H1 (cell line): ENCODE measurements around the gene XPO5. TPM values are rescaled to one million over a fixed set of nuclear protein-coding genes. Genes with fewer than 3 reads are reported as not detected.

ENCODE experiments used
- CTCF ChIA-PET: fragments of 300-600 bp; sonication (Branson Sonifier 250); formaldehyde crosslinking; loops from one replicate; lab custom pipeline; 2021; ENCODE audit not compliant: partially characterized antibody; lab: Charles Lee
- POLR2A ChIA-PET: fragments of 300-600 bp; sonication (Branson Sonifier 250); formaldehyde crosslinking; loops from one replicate; lab custom pipeline; 2021; ENCODE audit warnings: inconsistent platforms; ENCODE audit not compliant: partially characterized antibody; lab: Charles Lee
- DNase-seq, 2 experiments: peaks; one replicate each; pipeline versions ENCODE4 v3.0.0 to v3.0.0-alpha.2; 2010 to 2022; ENCODE audit warnings: low spot score in 2 of 2, low read depth in 1 of 2, mixed read lengths in 1 of 2
- FAIRE-seq: peaks from 2 replicates; lab custom pipeline; 2011; peaks lifted over from hg19 to GRCh38; lab: Jason Lieb, UNC
- H2AFZ ChIP-seq: 2 replicates; pipeline ENCODE4 v1.8.1; 2012; ENCODE audit warnings: low read length, inconsistent platforms
- H2AK5ac ChIP-seq: 2 replicates; pipeline ENCODE4 v1.6.1; 2013; ENCODE audit warnings: low read depth, low read length
- H2BK120ac ChIP-seq: replicated peaks from 2 replicates; pipeline ENCODE3; 2013; ENCODE audit warnings: low read depth, low read length, inconsistent platforms
- H2BK12ac ChIP-seq: 2 replicates; pipeline ENCODE4 v1.6.1; 2013; ENCODE audit warnings: low read depth, low read length
- H2BK15ac ChIP-seq: 2 replicates; pipeline ENCODE4 v1.6.1; 2013; ENCODE audit warnings: low read length
- H2BK20ac ChIP-seq: 2 replicates; pipeline ENCODE4 v1.6.1; 2013; ENCODE audit warnings: low read length
- H2BK5ac ChIP-seq: 2 replicates; pipeline ENCODE4 v1.6.1; 2013; ENCODE audit warnings: low read depth, low read length
- H3K14ac ChIP-seq: 2 replicates; pipeline ENCODE4 v1.6.1; 2013; ENCODE audit warnings: inconsistent platforms; ENCODE audit not compliant: insufficient read length
- H3K18ac ChIP-seq: 2 replicates; pipeline ENCODE4 v1.6.1; 2013; ENCODE audit warnings: low read length; ENCODE audit errors: extremely low read depth
- H3K23ac ChIP-seq: 2 replicates; pipeline ENCODE4 v1.6.1; 2013; ENCODE audit warnings: inconsistent platforms; ENCODE audit not compliant: insufficient read length
- H3K23me2 ChIP-seq: 2 replicates; pipeline ENCODE4 v1.6.1; 2013; ENCODE audit warnings: low read depth, low read length
- H3K27ac ChIP-seq: 2 replicates; pipeline ENCODE4 v1.6.1; 2011; ENCODE audit warnings: low read depth, low read length, inconsistent platforms
- H3K27me3 ChIP-seq, 4 experiments: replicated peaks in 1 of 4; 1 replicate in 1 of 4; 2 replicates in 3 of 4; pipeline versions ENCODE4 v1.6.1 to v1.8.1; 2011 to 2013; ENCODE audit warnings: low read length in 3 of 4, mild to moderate bottlenecking in 3 of 4, inconsistent platforms in 2 of 4, mixed read lengths in 2 of 4, moderate library complexity in 1 of 4; ENCODE audit not compliant: control insufficient read depth in 3 of 4, insufficient read depth in 3 of 4; ENCODE audit errors: extremely low read depth in 1 of 4
- H3K36me3 ChIP-seq, 4 experiments: 2 replicates each; pipeline versions ENCODE4 v1.6.1 to v1.8.1; 2011 to 2013; ENCODE audit warnings: mild to moderate bottlenecking in 4 of 4, low read length in 3 of 4, moderate library complexity in 2 of 4, control low read depth in 1 of 4, inconsistent platforms in 1 of 4; ENCODE audit not compliant: insufficient read depth in 4 of 4, control insufficient read depth in 2 of 4
- H3K4ac ChIP-seq: replicated peaks from 2 replicates; pipeline ENCODE3; 2013; ENCODE audit warnings: low read length, low read depth, mixed read lengths, inconsistent platforms; ENCODE audit not compliant: insufficient read length
- H3K4me1 ChIP-seq, 4 experiments: replicated peaks in 1 of 4; 1 replicate in 1 of 4; 2 replicates in 3 of 4; pipeline versions ENCODE4 v1.6.1 to v1.8.1; 2011 to 2013; ENCODE audit warnings: low read length in 3 of 4, inconsistent platforms in 2 of 4, mixed read lengths in 1 of 4; ENCODE audit not compliant: insufficient read depth in 4 of 4, control insufficient read depth in 3 of 4
- H3K4me2 ChIP-seq, 2 experiments: 2 replicates each; pipeline versions ENCODE4 v1.6.1 to v1.8.1; 2011 to 2013; ENCODE audit warnings: low read depth in 2 of 2, low read length in 2 of 2, control low read depth in 1 of 2, inconsistent platforms in 1 of 2, mild to moderate bottlenecking in 1 of 2; ENCODE audit not compliant: insufficient read depth in 1 of 2
- H3K4me3 ChIP-seq, 4 experiments: fragments of 200-600, 300-600 bp in 1 of 4; sonication (generic), shearing (Covaris generic), sonication (Bioruptor Twin) in 1 of 4; 2 replicates each; pipeline versions ENCODE4 v1.5.1 to v1.8.1; 2011 to 2016; ENCODE audit warnings: low read length in 4 of 4, low read depth in 3 of 4, control low read depth in 2 of 4, inconsistent platforms in 2 of 4, mild to moderate bottlenecking in 2 of 4, mixed read lengths in 1 of 4, moderate library complexity in 1 of 4; ENCODE audit not compliant: insufficient read depth in 2 of 4; ENCODE audit errors: extremely low read depth in 1 of 4
- H3K56ac ChIP-seq: replicated peaks from 2 replicates; pipeline ENCODE3; 2013; ENCODE audit warnings: low read depth, mild to moderate bottlenecking, mixed read lengths, low read length, inconsistent platforms; ENCODE audit not compliant: insufficient read length
- H3K79me1 ChIP-seq: 2 replicates; pipeline ENCODE4 v1.6.1; 2013; ENCODE audit warnings: low read depth, low read length, control low read depth
- H3K79me2 ChIP-seq, 2 experiments: 2 replicates each; pipeline versions ENCODE4 v1.6.1 to v1.8.1; 2012 to 2013; ENCODE audit warnings: low read length in 2 of 2, mild to moderate bottlenecking in 2 of 2, inconsistent platforms in 1 of 2; ENCODE audit not compliant: insufficient read depth in 2 of 2, control insufficient read depth in 1 of 2
- H3K9ac ChIP-seq, 4 experiments: replicated peaks in 1 of 4; 1 replicate in 1 of 4; 2 replicates in 3 of 4; pipeline versions ENCODE4 v1.6.1 to v1.8.1; 2011 to 2013; ENCODE audit warnings: low read depth in 3 of 4, low read length in 3 of 4, control low read depth in 2 of 4, mild to moderate bottlenecking in 2 of 4, moderate library complexity in 2 of 4, inconsistent platforms in 1 of 4; ENCODE audit errors: extremely low read depth in 1 of 4
- H3K9me3 ChIP-seq, 2 experiments: 2 replicates each; pipeline versions ENCODE4 v1.6.1 to v1.8.1; 2012 to 2013; ENCODE audit warnings: mild to moderate bottlenecking in 2 of 2, moderate library complexity in 2 of 2, control low read depth in 1 of 2, inconsistent platforms in 1 of 2, low read depth in 1 of 2, low read length in 1 of 2, mixed read lengths in 1 of 2; ENCODE audit not compliant: insufficient read depth in 2 of 2
- H4K20me1 ChIP-seq, 2 experiments: replicated peaks in 1 of 2; 2 replicates each; pipeline versions ENCODE3 to v1.8.1; 2011 to 2013; ENCODE audit warnings: inconsistent platforms in 2 of 2, low read length in 2 of 2, mild to moderate bottlenecking in 1 of 2; ENCODE audit not compliant: insufficient read depth in 2 of 2, control insufficient read depth in 1 of 2
- H4K5ac ChIP-seq: 2 replicates; pipeline ENCODE4 v1.6.1; 2013; ENCODE audit warnings: low read length, low read depth, mixed read lengths, inconsistent platforms; ENCODE audit not compliant: insufficient read length
- H4K8ac ChIP-seq: 2 replicates; pipeline ENCODE4 v1.8.0; 2013; ENCODE audit warnings: mild to moderate bottlenecking, moderate library complexity, low read length, inconsistent platforms; ENCODE audit not compliant: insufficient read depth; ENCODE audit errors: extremely low read depth
- H4K91ac ChIP-seq: replicated peaks from 2 replicates; pipeline ENCODE3; 2013; ENCODE audit warnings: low read length, mixed read lengths, inconsistent platforms; ENCODE audit not compliant: insufficient read length
- ATF3 ChIP-seq: IDR thresholded peaks from 2 replicates; pipeline ENCODE4 v1.6.1; 2011; ENCODE audit warnings: low read depth, mild to moderate bottlenecking, low read length; ENCODE audit not compliant: insufficient read depth
- SUZ12 ChIP-seq: fragments of 200-600 bp; sonication (generic); IDR thresholded peaks from 2 replicates; pipeline ENCODE4 v1.6.1; 2012; ENCODE audit warnings: mild to moderate bottlenecking, inconsistent platforms, low read length, moderate library complexity, mixed read lengths
- WGBS, 2 experiments: shearing (Covaris generic) in 1 of 2; methylation state at CpG; one replicate each; pipeline versions ENCODE4 v1.1.6 to v1.1.7; 2013 to 2015; ENCODE audit warnings: low lambda C conversion rate in 2 of 2, mixed read lengths in 2 of 2, inconsistent platforms in 1 of 2, low coverage in 1 of 2, missing lambda C conversion rate in 1 of 2; ENCODE audit not compliant: insufficient replicate concordance in 2 of 2, insufficient coverage in 1 of 2, insufficient read length in 1 of 2; ENCODE audit errors: extremely low coverage in 1 of 2, missing lambda C conversion rate in 1 of 2; 5-methylcytosine and 5-hydroxymethylcytosine counted together
- polyA plus RNA-seq, 7 experiments: library from polyadenylated mRNA; depleted of rRNA in 3 of 7; stranded (reverse) in 5 of 7; unstranded in 2 of 7; fragments of >200 nt in 5 of 7; fragments of 200-250 nt in 2 of 7; gene quantifications; 1 replicate in 5 of 7; 2 replicates in 1 of 7; 4 replicates in 1 of 7; pipeline versions ENCODE4 v1.2.1 to v1.2.3, GENCODE V29; 2011 to 2013; ENCODE audit warnings: missing spikeins in 2 of 7, mixed read lengths in 2 of 7
- total RNA-seq: library from RNA; stranded (reverse); fragmentation: NEBNext Ultra II Directional; extraction: Animal tissue kit (Norgen Biotek cat#: 25700); gene quantifications from 2 replicates; pipeline ENCODE4 v1.2.1, GENCODE V29; 2021

XPO5 gene
- total and polyA plus RNA-seq, 2 of the 8 experiments (the other 6 are each of a cell fraction or from before 2014, with no cell fraction given): 80.6 to 95.7 TPM

- no peak overlapping the region for H3K14ac ChIP-seq
- no peak overlapping the region for H3K56ac ChIP-seq
- peaks cover 4 to 13% of the 10 kb centered on the region in 2 experiments for H4K20me1 ChIP-seq
- H3K79me2 ChIP-seq: peaks cover 4 to 14% of the 10 kb centered on the region in 2 experiments; a peak in 3 of 4 replicates
- no peak overlapping the region for H3K18ac ChIP-seq
- no peak overlapping the region for H4K5ac ChIP-seq
- no peak overlapping the region for H3K23ac ChIP-seq
- TF ChIP-seq ATF3 (no peak), SUZ12 (no peak)
- no peak overlapping the region for H3K27ac ChIP-seq
- no peak overlapping the region for H2AK5ac ChIP-seq
- no peak overlapping the region for H2BK20ac ChIP-seq
- no peak for FAIRE-seq
- H3K4me2 ChIP-seq: no peak overlapping the region
- no peaks in the 10 kb centered on the region for H3K23me2 ChIP-seq
- H3K9me3 ChIP-seq: no peaks in the 10 kb centered on the region
- peaks cover 4 to 12% (median 7%) of the 10 kb centered on the region in 4 experiments for H3K4me1 ChIP-seq
- no peak overlapping the region for H2AFZ ChIP-seq
- H3K4ac ChIP-seq: no peak overlapping the region
- no peak overlapping the region for H2BK120ac ChIP-seq
- no peak overlapping the region for H2BK5ac ChIP-seq
- H2BK15ac ChIP-seq: no peak overlapping the region
- POLR2A ChIA-PET: interaction anchor here (0.6 to 2.4 kb wide), 3 partner anchors 11 to 14 kb away, joined by 3 to 9 read pairs (median 6); partner anchors contain the start of gene LRRC73
- no peak overlapping the region for H3K4me3 ChIP-seq
- no peak overlapping the region for H2BK12ac ChIP-seq
- H4K8ac ChIP-seq: no peak overlapping the region
- peaks cover 16 to 46% (median 34%) of the 10 kb centered on the region in 4 experiments; a peak in 7 of 8 replicates for H3K36me3 ChIP-seq
- no peaks in the 10 kb centered on the region for H3K27me3 ChIP-seq
- no peak for DNase-seq
- WGBS, 2 experiments: 93% methylated on average over 12 of the region's 12 CpGs; no CpG with 5 or more reads in 1 of the 2 experiments
- CTCF ChIA-PET: interaction anchor here (0.6 to 32.9 kb wide), 9 partner anchors 1 to 815 kb away, joined by 3 to 536 read pairs (median 5); partner anchors contain the start of genes DLK2, LRRC73 and TJAP1
- H4K91ac ChIP-seq: no peak overlapping the region
- no peak overlapping the region for H3K9ac ChIP-seq
- H3K79me1 ChIP-seq: peaks cover 7% of the 10 kb centered on the region; the same call in 1 of the 2 replicates
Observed at GRCh38 chr6:43499028-43499815, 76.6 kb downstream of the XPO5 start.
